Measurements from ENCODE around the gene RIC8B.

Gene RIC8B

DNA sequence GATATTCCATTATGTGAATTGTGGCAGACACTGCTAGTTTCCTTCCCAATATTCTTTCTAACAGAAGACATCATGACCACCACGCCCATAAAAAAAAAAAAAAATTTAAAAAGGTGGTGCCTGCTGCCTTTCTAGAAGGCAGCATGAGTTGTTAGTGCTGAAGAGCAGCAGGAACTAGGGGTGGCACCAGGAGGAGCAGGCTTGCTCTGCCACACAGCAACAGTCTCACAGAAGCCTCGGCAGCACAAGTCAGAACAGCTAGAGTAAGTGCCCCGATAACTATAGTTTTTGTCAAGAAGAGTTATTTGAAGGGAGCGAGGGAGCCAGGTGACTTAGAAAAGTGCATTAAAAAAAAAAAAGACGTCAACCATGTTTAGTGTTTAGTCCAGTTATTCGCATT, 114.8 kb downstream of the RIC8B start:
- Histone ChIP-seq H3K27ac (ENCODE audit: low read depth, low read length) (no peak overlapping the region), H3K9me3 (ENCODE audit: control insufficient read depth, insufficient read depth, low read length) (no peaks in the 10 kb centered on the region)

DNA sequence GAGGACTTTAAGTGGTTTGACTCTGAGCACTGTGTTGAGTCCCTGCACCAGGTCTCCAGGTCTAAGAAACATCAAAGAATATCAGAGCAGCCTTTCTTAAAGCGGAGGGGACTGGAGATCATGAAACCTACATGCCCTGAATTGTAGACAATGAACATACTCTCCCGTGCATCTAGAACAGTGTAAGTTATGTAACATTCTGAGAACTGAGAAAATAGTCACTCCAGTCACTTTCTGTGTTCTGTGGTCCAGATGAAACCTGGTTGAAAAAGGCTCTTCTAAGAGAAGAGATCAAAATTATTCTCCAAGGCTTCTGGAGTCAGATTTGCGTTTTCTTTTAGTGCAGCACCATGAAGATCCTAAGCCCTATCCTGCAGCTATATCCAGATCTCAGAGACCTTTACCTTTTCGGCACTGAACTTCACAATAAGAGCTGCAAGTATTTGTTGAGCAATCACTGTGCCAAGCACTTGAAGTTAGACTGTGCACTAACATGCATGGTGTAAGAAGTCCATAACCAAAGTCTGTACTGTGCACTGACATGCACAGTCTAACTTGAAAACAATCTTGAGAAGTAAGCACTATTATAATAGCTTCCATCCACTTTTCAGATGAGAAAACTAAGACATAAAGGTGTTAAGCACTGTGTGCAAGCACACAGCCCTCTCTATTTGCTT, 115.6 kb downstream of the RIC8B start:
- Histone ChIP-seq H3K36me3 (ENCODE audit: control insufficient read depth, low read length) (no peaks in the 10 kb centered on the region), H3K9me2 (replicated peaks; ENCODE audit: control insufficient read depth, low read length) (no peaks in the 10 kb centered on the region), H3F3A (ENCODE audit: control insufficient read depth, insufficient read depth) (no peaks in the 10 kb centered on the region), H3K4me1 (ENCODE audit: control insufficient read depth, low read length) (no peaks in the 10 kb centered on the region), H4K20me1 (ENCODE audit: control insufficient read depth, insufficient read depth, low read depth, low read length) (no peaks in the 10 kb centered on the region), H3K9me3 (ENCODE audit: control insufficient read depth, insufficient read depth, low read length) (no peaks in the 10 kb centered on the region), H3K79me2 (ENCODE audit: control insufficient read depth, low read length) (no peaks in the 10 kb centered on the region), H3K27me3 (ENCODE audit: control insufficient read depth, low read length) (no peaks in the 10 kb centered on the region), H3K27ac (ENCODE audit: low read depth, low read length) (no peak overlapping the region), H3K4me3 (ENCODE audit: low read length) (no peak overlapping the region), H3K4me2 (ENCODE audit: low read length) (no peak overlapping the region)
- TF ChIP-seq EZH2phosphoT487 (IDR thresholded peaks at IDR 0.05; ENCODE audit: borderline replicate concordance, low read length) = no peak
- TF ChIP-seq, protein P1, sequence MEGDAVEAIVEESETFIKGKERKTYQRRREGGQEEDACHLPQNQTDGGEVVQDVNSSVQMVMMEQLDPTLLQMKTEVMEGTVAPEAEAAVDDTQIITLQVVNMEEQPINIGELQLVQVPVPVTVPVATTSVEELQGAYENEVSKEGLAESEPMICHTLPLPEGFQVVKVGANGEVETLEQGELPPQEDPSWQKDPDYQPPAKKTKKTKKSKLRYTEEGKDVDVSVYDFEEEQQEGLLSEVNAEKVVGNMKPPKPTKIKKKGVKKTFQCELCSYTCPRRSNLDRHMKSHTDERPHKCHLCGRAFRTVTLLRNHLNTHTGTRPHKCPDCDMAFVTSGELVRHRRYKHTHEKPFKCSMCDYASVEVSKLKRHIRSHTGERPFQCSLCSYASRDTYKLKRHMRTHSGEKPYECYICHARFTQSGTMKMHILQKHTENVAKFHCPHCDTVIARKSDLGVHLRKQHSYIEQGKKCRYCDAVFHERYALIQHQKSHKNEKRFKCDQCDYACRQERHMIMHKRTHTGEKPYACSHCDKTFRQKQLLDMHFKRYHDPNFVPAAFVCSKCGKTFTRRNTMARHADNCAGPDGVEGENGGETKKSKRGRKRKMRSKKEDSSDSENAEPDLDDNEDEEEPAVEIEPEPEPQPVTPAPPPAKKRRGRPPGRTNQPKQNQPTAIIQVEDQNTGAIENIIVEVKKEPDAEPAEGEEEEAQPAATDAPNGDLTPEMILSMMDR (IDR thresholded peaks at IDR 0.05; ENCODE audit: low read depth, low read length, poor library complexity, severe bottlenecking) = no peak

More for the DNA sequence above, 114.8 kb downstream of the RIC8B start:
- H3K4me1 ChIP-seq (ENCODE audit: control insufficient read depth, low read length) = no peaks in the 10 kb centered on the region
- H3K9me2 ChIP-seq (replicated peaks; ENCODE audit: control insufficient read depth, low read length) = no peaks in the 10 kb centered on the region
- H3K36me3 ChIP-seq (ENCODE audit: control insufficient read depth, low read length) = no peaks in the 10 kb centered on the region
- H3K79me2 ChIP-seq (ENCODE audit: control insufficient read depth, low read length) = no peaks in the 10 kb centered on the region
- no peaks in the 10 kb centered on the region for H4K20me1 ChIP-seq (ENCODE audit: control insufficient read depth, insufficient read depth, low read depth, low read length)
- no peak overlapping the region for H3K4me3 ChIP-seq (ENCODE audit: low read length)
- H3K4me2 ChIP-seq (ENCODE audit: low read length) = no peak overlapping the region
- H3F3A ChIP-seq (ENCODE audit: control insufficient read depth, insufficient read depth) = no peaks in the 10 kb centered on the region
- H3K27me3 ChIP-seq (ENCODE audit: control insufficient read depth, low read length) = no peaks in the 10 kb centered on the region
- TF ChIP-seq, protein P1 (IDR thresholded peaks at IDR 0.05; ENCODE audit: low read depth, low read length, poor library complexity, severe bottlenecking) = no peak
- no peak for TF ChIP-seq EZH2phosphoT487 (IDR thresholded peaks at IDR 0.05; ENCODE audit: borderline replicate concordance, low read length)

GRCh38 chr12:106892075-106892474, 117.6 kb downstream of the RIC8B start:
- TF ChIP-seq, protein P1 (IDR thresholded peaks at IDR 0.05; ENCODE audit: low read depth, low read length, poor library complexity, severe bottlenecking) = no peak
- TF ChIP-seq EZH2phosphoT487 (IDR thresholded peaks at IDR 0.05; ENCODE audit: borderline replicate concordance, low read length) = no peak
- Histone ChIP-seq H3K4me3 (ENCODE audit: low read length) (no peak overlapping the region), H3K36me3 (ENCODE audit: control insufficient read depth, low read length) (no peaks in the 10 kb centered on the region), H4K20me1 (ENCODE audit: control insufficient read depth, insufficient read depth, low read depth, low read length) (no peaks in the 10 kb centered on the region), H3K9me3 (ENCODE audit: control insufficient read depth, insufficient read depth, low read length) (no peaks in the 10 kb centered on the region), H3K27me3 (ENCODE audit: control insufficient read depth, low read length) (no peaks in the 10 kb centered on the region), H3F3A (ENCODE audit: control insufficient read depth, insufficient read depth) (no peaks in the 10 kb centered on the region), H3K9me2 (replicated peaks; ENCODE audit: control insufficient read depth, low read length) (no peaks in the 10 kb centered on the region), H3K27ac (ENCODE audit: low read depth, low read length) (no peak overlapping the region), H3K4me1 (ENCODE audit: control insufficient read depth, low read length) (no peaks in the 10 kb centered on the region), H3K79me2 (ENCODE audit: control insufficient read depth, low read length) (no peaks in the 10 kb centered on the region), H3K4me2 (ENCODE audit: low read length) (no peak overlapping the region)
